Activated CD8-positive, alpha-beta memory T cell treated with anti-CD3 and anti-CD28 coated beads, Interleukin-2, amount 50 U/mL, for 1 hour (primary cell): ENCODE results near the gene SNAPC5.

Experiments used
- DNase-seq: peaks from one replicate; pipeline ENCODE4 v3.0.0-alpha.2; 2020; ENCODE audit errors: extremely low read depth

SNAPC5 gene

DNA sequence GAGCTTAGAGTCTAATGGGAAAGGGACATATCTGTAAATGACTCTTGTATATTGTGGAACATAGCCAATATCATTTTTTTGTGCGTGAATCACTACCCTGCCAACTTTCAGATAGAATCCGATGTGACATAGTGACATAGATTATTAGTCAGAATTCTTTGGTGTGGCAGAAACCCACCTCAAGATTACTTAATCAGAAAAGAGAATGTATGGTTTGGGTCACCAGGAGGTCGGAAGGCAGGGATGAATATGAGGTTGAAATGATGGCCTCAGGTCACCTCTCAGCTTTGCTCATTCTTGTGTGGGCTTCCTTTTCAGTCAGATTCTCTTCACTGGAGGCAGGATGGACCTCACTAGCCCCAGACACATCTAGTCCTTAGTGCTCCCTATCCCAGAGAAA is 41.4 kb downstream of the SNAPC5 start:
- DNase-seq: no peak

DNA sequence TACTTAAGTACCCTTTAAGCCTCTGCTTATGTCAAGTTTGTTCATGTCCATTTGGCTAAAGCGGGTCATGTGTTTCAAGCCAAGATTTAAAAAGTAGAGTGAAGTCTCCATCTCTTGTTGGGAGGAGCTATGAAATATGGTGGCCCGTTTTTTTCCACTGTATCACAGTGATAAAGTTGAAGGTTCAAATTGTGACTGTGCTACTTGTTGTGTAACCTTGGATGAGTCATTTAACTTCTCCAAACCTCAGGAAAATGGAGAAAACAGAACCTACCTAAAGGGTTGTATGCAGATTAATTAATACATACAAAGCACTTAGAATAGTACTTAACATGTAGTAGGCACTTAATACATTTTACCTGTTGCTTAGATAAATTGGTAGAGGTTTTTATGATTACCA is 43.4 kb downstream of the SNAPC5 start:
- no peak for DNase-seq

DNA sequence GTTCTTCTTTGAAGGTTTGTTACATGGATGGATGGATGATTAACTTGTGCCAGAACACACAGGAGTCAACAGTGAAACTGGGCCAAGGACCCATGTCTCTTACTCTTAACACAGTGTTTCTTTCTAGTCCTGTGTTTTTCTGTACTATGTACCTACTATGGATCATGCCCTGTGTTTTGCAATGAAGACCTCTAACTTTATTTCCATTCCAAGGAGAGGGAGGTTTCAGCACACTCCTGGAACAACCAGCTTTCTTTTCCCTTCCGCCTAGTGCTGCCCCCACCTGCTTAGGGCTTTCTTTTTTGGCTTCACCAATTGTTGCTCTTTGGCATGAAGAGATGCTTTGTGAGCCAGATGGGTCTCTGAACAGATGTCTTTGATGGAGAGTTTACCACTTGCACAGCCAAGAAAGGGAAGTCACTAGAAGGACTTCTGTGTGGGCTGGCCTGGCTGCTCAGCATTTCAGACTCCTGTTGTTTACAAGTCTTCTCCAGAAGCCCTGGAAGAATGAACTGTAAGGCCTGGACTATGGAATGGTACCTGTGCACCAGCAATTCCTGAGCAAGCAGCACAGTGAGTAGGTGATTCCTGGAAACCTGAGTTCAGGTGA is 44.5 kb downstream of the SNAPC5 start:
- DNase-seq: no peak

DNA sequence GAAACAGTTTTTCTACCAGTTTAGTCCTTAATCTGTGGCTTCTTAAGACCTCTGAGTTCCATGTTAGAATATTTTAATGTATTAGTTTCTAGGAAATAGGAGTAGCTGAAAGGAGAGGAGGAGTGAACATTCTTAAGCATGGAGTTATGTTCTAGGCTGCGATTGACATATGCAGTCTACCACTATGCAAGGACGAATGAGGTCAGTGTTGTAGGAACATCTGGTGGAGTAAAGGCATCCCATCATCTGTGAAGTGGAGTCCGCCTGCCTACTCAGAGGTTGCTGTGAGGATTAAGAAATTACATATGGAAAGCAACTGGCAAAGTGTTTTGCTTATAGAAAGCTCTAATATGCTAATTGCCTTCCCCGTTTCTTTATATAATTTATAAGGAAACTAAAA is 45.1 kb downstream of the SNAPC5 start:
- DNase-seq: no peak
